HG03025 (cell line): Measurements from ENCODE around the gene TMBIM4.
A peak's percentile ranks its signal among the peaks of the same experiment; 100 is the strongest.

Experiments
- ATAC-seq: cut with Tn5 transposase; IDR thresholded peaks from one replicate; pipeline ENCODE4 v1.9.1; 2021; ENCODE audit warnings: mild to moderate bottlenecking, moderate library complexity; ENCODE audit not compliant: unreplicated experiment, low FRiP score

The TMBIM4 gene

GRCh38 chr12:66143868-66144267 lies 25.9 kb downstream of the TMBIM4 start:
- no peak for ATAC-seq

DNA sequence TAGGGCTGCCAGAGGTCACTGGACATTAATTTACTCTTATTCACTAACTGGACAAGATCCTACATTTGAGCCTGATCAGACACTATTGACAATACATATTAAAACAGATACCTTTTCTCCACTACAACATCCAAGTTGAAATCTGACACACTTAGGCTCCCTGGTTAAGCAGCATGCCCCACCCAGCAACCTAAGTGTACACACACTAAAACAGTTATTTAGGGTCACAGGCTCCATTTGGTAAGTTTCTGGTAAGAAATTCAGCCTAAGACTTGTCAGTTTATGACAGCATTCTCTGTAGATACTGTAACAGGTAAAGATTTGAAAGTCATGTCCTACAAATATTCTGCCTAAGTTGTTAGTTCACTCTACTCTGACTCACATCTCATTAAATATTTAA lies 27.0 kb downstream of the TMBIM4 start:
- ATAC-seq: no peak

DNA sequence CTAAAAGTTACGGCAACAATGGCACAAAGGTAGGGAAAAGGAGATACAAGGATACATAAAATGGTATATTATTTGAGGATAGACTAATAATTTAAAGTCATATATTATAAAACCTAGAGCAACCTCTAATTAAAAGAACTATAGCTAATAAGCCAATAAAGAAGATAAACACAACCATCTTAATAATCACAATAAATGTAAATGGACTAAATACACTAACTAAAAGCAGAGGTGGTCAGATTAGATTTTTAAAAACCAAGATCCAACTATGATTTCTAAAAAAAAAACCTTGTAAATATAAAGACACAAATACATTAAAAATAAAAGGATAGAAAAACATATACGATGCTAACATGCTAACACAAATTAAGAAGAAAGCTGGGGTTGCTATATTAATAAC lies 28.5 kb downstream of the TMBIM4 start:
- ATAC-seq: no peak

- no peak for ATAC-seq
Observed at GRCh38 chr12:66140731-66141130, 29.1 kb downstream of the TMBIM4 start.

GRCh38 chr12:66139328-66139727 lies 30.5 kb downstream of the TMBIM4 start:
- no peak for ATAC-seq

DNA sequence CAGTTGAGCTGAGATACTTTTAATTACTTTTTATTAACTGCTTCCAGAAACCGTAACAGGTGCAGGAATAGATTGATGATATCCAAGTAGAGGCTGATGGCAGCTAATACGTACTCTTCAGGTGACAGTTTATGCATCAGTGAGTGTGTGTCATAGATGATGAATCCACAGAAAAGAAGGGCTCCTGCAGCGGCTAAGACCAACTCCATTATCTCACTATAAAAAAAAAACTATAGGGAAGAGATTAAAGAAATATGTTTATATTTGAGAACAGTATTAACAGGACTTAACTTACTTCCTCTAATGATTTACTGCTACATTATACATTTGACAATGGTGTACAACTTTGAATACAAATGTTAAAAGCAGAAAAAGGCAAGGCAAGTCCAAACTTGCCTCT lies 31.9 kb downstream of the TMBIM4 start:
- no peak for ATAC-seq

DNA sequence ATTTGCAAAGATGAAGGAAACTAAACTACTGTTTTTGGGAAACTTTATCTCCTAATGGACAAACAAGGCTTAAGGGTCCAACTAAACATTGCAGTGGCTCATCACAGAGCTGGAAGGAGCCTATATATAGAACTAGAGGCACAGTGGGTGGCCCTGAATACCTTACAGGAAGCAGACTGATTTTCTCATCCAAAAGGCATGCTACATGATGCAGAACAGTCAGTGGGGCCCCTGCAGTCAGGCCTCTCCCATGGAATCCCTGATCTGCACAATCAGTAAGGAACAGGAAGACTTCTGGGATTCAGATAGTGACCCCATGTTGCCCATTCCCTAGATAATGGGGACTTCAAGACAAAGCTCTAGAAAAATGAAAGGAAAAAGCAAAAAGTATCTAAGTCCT lies 37.4 kb downstream of the TMBIM4 start:
- ATAC-seq: no peak

- no peak for ATAC-seq
Observed at GRCh38 chr12:66131067-66131688, 38.6 kb downstream of the TMBIM4 start.

GRCh38 chr12:66130267-66131066 lies 39.3 kb downstream of the TMBIM4 start, which contains the start of gene LLPH:
TSS of gene LLPH (minus strand) at chr12:66130750. CDS start at chr12:66129106, 1,644 bp downstream.
- ATAC-seq: peak; percentile 95

DNA sequence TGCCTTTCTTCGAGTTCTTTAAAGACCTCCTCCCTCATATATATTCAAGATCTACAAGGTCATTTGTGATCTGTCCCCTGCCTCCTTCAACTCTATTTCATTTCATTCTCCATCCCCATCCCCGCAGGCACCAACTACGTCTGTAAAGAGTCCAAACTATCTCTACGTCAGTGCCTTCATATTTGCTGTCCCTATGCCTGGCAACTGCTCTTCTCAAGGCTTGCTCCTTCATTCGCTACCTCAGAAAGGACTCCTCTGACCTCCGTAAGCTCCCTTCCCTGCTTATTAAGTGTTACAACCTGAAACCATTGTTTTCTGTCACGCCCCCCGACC lies 39.9 kb downstream of the TMBIM4 start:
- ATAC-seq: peak; percentile 1

DNA sequence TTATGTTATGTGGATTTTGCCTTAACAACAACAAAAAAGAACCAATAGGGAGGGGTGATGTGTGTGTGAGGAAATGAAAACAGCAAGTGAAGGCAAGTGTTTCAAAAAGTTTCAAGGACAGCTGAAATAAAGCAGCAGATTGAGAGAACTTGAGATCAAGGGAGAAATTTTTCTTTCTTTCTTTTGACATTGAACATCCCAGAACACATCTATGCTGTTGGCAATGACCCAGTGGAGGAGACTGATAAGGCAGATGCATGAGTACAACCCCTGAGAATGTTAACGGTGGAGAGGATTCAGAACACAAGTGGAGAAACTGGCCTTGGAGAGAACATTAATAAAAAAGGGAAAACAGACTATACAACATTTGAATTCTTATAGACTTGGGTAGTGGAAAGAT lies 42.1 kb downstream of the TMBIM4 start:
- ATAC-seq: no peak

- ATAC-seq: no peak
Observed at GRCh38 chr12:66120477-66120876, 49.3 kb downstream of the TMBIM4 start.

DNA sequence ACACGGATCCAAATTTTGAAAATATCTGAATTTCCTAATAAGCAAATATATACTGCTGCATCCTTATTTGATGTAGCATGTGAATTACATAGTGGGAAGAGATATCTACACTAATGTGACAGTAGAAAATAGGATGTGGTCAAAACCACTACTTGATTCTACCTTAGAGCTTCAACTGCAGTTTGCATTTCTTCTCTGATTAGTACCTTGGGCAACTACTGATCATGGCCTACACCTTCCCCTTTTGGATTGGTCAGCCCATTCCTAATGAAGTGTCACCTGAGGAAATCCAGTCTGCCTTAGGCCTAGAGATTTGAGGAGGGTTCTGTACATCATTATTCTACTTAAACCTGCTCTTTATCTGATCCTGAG lies 49.9 kb downstream of the TMBIM4 start:
- ATAC-seq: no peak

- ATAC-seq: no peak
Observed at GRCh38 chr12:66119229-66119869, 50.4 kb downstream of the TMBIM4 start.

DNA sequence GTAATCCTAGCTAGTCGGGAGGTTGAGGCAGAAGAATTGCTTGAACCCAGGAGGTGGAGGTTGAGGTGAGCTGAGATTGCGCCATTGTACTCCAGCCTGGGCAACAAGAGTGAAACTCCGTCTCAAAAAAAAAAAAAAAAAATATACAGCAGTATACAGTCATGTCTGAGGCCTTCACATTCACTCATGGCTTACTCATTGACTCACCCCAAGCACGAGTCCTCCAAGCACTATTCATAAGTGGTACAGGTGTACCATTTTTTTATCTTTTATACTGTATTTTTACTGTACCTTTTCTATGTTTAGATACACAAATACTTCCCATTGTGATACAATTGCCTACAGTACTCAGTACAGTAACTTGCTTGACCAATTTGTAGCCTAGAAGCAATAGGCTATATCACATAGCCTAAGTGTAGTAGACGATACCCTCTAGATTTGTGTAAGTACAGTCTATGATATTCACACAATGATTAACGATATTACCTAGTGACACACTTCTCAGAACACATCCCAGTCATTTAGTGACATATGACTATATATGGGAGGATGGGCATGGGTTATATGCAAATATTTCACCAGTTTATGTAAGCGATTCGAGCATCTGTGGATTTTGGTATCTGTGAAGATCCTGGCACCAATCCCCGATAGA lies 51.4 kb downstream of the TMBIM4 start:
- no peak for ATAC-seq

DNA sequence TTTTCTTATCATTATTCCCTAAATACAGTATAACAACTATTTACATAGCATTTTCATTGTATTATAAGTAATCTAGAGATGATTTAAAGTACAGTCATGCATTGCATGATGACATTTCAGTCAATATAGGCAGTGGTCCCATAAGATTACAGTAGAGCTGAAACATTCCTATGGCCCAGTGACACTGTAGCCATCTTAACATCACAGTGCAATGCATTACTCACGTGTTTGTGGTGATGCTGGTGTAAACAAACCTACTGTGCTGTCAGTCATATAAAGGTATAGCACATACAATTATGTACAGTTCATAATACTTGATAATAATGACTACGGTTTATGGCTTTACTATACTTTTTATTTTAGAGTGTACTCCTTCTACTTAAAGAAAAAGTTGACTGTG lies 52.6 kb downstream of the TMBIM4 start:
- ATAC-seq: no peak

- no peak for ATAC-seq
Observed at GRCh38 chr12:66115071-66115600, 54.7 kb downstream of the TMBIM4 start.

DNA sequence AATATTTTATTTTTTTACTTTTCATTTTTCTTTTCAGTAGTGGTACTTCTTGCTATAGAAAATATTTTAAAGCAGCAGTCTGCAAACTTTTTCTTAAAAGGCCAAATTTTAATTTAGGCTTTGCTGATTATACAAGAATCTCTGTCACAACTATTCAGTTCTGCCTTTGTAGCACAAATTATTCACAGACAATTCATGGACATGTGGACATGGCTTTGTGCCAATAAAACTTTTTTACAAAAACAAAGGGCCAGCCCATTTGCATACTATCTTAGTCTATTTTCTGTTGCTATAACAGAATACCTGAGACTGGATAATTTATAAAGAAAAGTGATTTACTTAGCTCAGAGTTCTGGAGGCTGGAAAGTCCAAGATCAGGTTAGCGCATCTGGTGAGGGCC lies 56.3 kb downstream of the TMBIM4 start:
- ATAC-seq: no peak

- ATAC-seq: no peak
Observed at GRCh38 chr12:66111605-66112004, 58.2 kb downstream of the TMBIM4 start.

GRCh38 chr12:66109056-66109455 lies 60.7 kb downstream of the TMBIM4 start:
- no peak for ATAC-seq

GRCh38 chr12:66108386-66108785 lies 61.4 kb downstream of the TMBIM4 start:
- no peak for ATAC-seq
